Smooth muscle cell (in vitro differentiated cells): ENCODE results near the gene RIMBP2. TPM values are rescaled to one million over a fixed set of nuclear protein-coding genes. Genes with fewer than 3 reads are reported as not detected.

Experiments
- DNase-seq: peaks from one replicate; lab custom pipeline; 2025; ENCODE audit not compliant: unreplicated experiment; lab: John Stamatoyannopoulos, UW
- H2AFZ ChIP-seq: fragments of 200-600 bp; sonication (generic); 2 replicates; pipeline ENCODE4 v1.6.0; 2016; ENCODE audit warnings: antibody characterized with exemption, low read depth, mild to moderate bottlenecking
- H3F3A ChIP-seq: fragments of 200-600 bp; sonication (generic); 2 replicates; pipeline ENCODE4 v1.6.0; 2017; ENCODE audit warnings: antibody characterized with exemption, low read depth
- H3K27ac ChIP-seq: fragments of 200-600 bp; sonication (generic); 2 replicates; pipeline ENCODE4 v1.5.1; 2016; ENCODE audit warnings: low read depth, mild to moderate bottlenecking
- H3K27me3 ChIP-seq: fragments of 200-600 bp; sonication (generic); 2 replicates; pipeline ENCODE4 v1.6.1; 2016; ENCODE audit warnings: low read depth, mild to moderate bottlenecking
- H3K36me3 ChIP-seq: fragments of 200-600 bp; sonication (generic); 2 replicates; pipeline ENCODE4 v1.5.1; 2016; ENCODE audit warnings: low read depth
- H3K4me1 ChIP-seq: fragments of 200-600 bp; sonication (generic); 2 replicates; pipeline ENCODE4 v1.5.1; 2016; ENCODE audit warnings: low read depth
- H3K4me2 ChIP-seq: fragments of 200-600 bp; sonication (generic); 2 replicates; pipeline ENCODE4 v1.6.0; 2016; ENCODE audit warnings: mild to moderate bottlenecking
- H3K4me3 ChIP-seq: fragments of 200-600 bp; sonication (generic); 2 replicates; pipeline ENCODE4 v1.5.1; 2016; ENCODE audit warnings: mild to moderate bottlenecking
- H3K79me2 ChIP-seq: fragments of 200-600 bp; sonication (generic); 2 replicates; pipeline ENCODE4 v1.6.0; 2016; ENCODE audit warnings: low read depth, mild to moderate bottlenecking
- H3K9ac ChIP-seq: fragments of 200-600 bp; sonication (generic); 2 replicates; pipeline ENCODE4 v1.6.0; 2016; ENCODE audit warnings: low read depth
- H3K9me3 ChIP-seq: fragments of 200-600 bp; sonication (generic); replicated peaks from 2 replicates; pipeline ENCODE4 v1.5.1; 2016; ENCODE audit warnings: low read depth
- H4K20me1 ChIP-seq: fragments of 200-600 bp; sonication (generic); 2 replicates; pipeline ENCODE4 v1.6.0; 2016; ENCODE audit warnings: low read depth
- CTCF ChIP-seq: fragments of 200-600 bp; sonication (generic); IDR thresholded peaks from 2 replicates; pipeline ENCODE4 v1.5.1; 2017; ENCODE audit warnings: borderline replicate concordance, mild to moderate bottlenecking, antibody characterized with exemption; ENCODE audit not compliant: insufficient read depth, poor library complexity, severe bottlenecking
- WGBS: methylation state at CpG from one replicate; pipeline ENCODE4 v1.1.7; 2016; ENCODE audit warnings: low lambda C conversion rate; 5-methylcytosine and 5-hydroxymethylcytosine counted together
- polyA plus RNA-seq: library from polyadenylated mRNA; unstranded; fragments of >200 nt; fragmentation: Nextera tagmentation; extraction: Ambion mirVana; gene quantifications from 2 replicates; pipeline ENCODE4 v1.2.1, GENCODE V29; 2016
- total RNA-seq: library from RNA; depleted of rRNA; stranded (reverse); fragments of >200 nt; gene quantifications from 2 replicates; pipeline ENCODE4 v1.2.3, GENCODE V29; 2014

Gene RIMBP2
- total and polyA plus RNA-seq, 2 experiments from 2014 or later, result 2.3 TPM; not detected in 1

- H3F3A ChIP-seq, result no peaks in the 10 kb centered on the region
- H3K4me1 ChIP-seq, result no peaks in the 10 kb centered on the region
- no peak overlapping the region for H3K27ac ChIP-seq
- H2AFZ ChIP-seq, result no peak overlapping the region
- H3K36me3 ChIP-seq, result no peaks in the 10 kb centered on the region
- no peak for DNase-seq
- no peaks in the 10 kb centered on the region for H4K20me1 ChIP-seq
- no peak overlapping the region for H3K4me3 ChIP-seq
- no peak for TF ChIP-seq CTCF
- H3K79me2 ChIP-seq, result no peaks in the 10 kb centered on the region
- H3K9ac ChIP-seq, result no peak overlapping the region
- H3K9me3 ChIP-seq, result no peaks in the 10 kb centered on the region
- no peak overlapping the region for H3K4me2 ChIP-seq
- 91% methylated on average over 8 of the region's 8 CpGs for WGBS
- no peaks in the 10 kb centered on the region for H3K27me3 ChIP-seq
These were observed 59.7 kb downstream of the RIMBP2 start for GRCh38 chr12:130656411-130656810.

- no peaks in the 10 kb centered on the region for H3K27me3 ChIP-seq
- H3K36me3 ChIP-seq, result no peaks in the 10 kb centered on the region
- no peak for DNase-seq
- H3K9ac ChIP-seq, result no peak overlapping the region
- no peaks in the 10 kb centered on the region for H4K20me1 ChIP-seq
- no peak overlapping the region for H2AFZ ChIP-seq
- H3K79me2 ChIP-seq, result no peaks in the 10 kb centered on the region
- no peak overlapping the region for H3K27ac ChIP-seq
- H3F3A ChIP-seq, result no peaks in the 10 kb centered on the region
- H3K4me1 ChIP-seq, result no peaks in the 10 kb centered on the region
- 86% methylated on average over 8 of the region's 9 CpGs for WGBS
- H3K4me3 ChIP-seq, result no peak overlapping the region
- no peaks in the 10 kb centered on the region for H3K9me3 ChIP-seq
- no peak for TF ChIP-seq CTCF
- no peak overlapping the region for H3K4me2 ChIP-seq
These were observed 60.2 kb downstream of the RIMBP2 start for GRCh38 chr12:130655881-130656280.

- H3K4me1 ChIP-seq, result no peaks in the 10 kb centered on the region
- no peak overlapping the region for H3K4me2 ChIP-seq
- no peak overlapping the region for H2AFZ ChIP-seq
- WGBS, result 88% methylated on average over 4 of the region's 4 CpGs
- no peak for DNase-seq
- no peak overlapping the region for H3K4me3 ChIP-seq
- no peaks in the 10 kb centered on the region for H3K79me2 ChIP-seq
- no peak overlapping the region for H3K9ac ChIP-seq
- H3K9me3 ChIP-seq, result no peaks in the 10 kb centered on the region
- H4K20me1 ChIP-seq, result no peaks in the 10 kb centered on the region
- H3K27me3 ChIP-seq, result no peaks in the 10 kb centered on the region
- no peaks in the 10 kb centered on the region for H3F3A ChIP-seq
- no peak for TF ChIP-seq CTCF
- no peak overlapping the region for H3K27ac ChIP-seq
- no peaks in the 10 kb centered on the region for H3K36me3 ChIP-seq
These were observed 61.1 kb downstream of the RIMBP2 start for GRCh38 chr12:130655010-130655409.

- H3K4me2 ChIP-seq, result no peak overlapping the region
- 91% methylated on average over 16 of the region's 16 CpGs for WGBS
- H3K27me3 ChIP-seq, result no peaks in the 10 kb centered on the region
- TF ChIP-seq CTCF, result no peak
- no peak overlapping the region for H3K9ac ChIP-seq
- DNase-seq, result no peak
- H3K79me2 ChIP-seq, result no peaks in the 10 kb centered on the region
- H2AFZ ChIP-seq, result no peak overlapping the region
- no peak overlapping the region for H3K27ac ChIP-seq
- no peaks in the 10 kb centered on the region for H4K20me1 ChIP-seq
- H3F3A ChIP-seq, result no peaks in the 10 kb centered on the region
- H3K9me3 ChIP-seq, result no peaks in the 10 kb centered on the region
- H3K36me3 ChIP-seq, result no peaks in the 10 kb centered on the region
- no peaks in the 10 kb centered on the region for H3K4me1 ChIP-seq
- no peak overlapping the region for H3K4me3 ChIP-seq
These were observed 64.7 kb downstream of the RIMBP2 start for GRCh38 chr12:130651188-130651959.
